Endothelial cell (in vitro differentiated cells): Measurements from ENCODE around the gene ETFRF1. TPM values are rescaled to one million over a fixed set of nuclear protein-coding genes. Genes with fewer than 3 reads are reported as not detected.

ENCODE experiments used
- DNase-seq: peaks from one replicate; pipeline ENCODE4 v3.0.0; 2021; ENCODE audit warnings: low spot score
- H3K27ac Mint-ChIP-seq: one replicate; pipeline ENCODE4 v1.8.0; 2021; ENCODE audit warnings: mixed read lengths, inconsistent platforms; ENCODE audit not compliant: unreplicated experiment
- H3K27me3 Mint-ChIP-seq: one replicate; pipeline ENCODE4 v1.8.0; 2021; ENCODE audit warnings: mild to moderate bottlenecking, moderate library complexity, mixed read lengths, inconsistent platforms; ENCODE audit not compliant: unreplicated experiment
- H3K36me3 Mint-ChIP-seq: one replicate; pipeline ENCODE4 v1.8.0; 2021; ENCODE audit warnings: mild to moderate bottlenecking, low read depth, mixed read lengths, inconsistent platforms; ENCODE audit not compliant: unreplicated experiment
- H3K4me1 Mint-ChIP-seq: one replicate; pipeline ENCODE4 v1.8.0; 2021; ENCODE audit warnings: mild to moderate bottlenecking, mixed read lengths, inconsistent platforms; ENCODE audit not compliant: unreplicated experiment
- H3K4me3 Mint-ChIP-seq: one replicate; pipeline ENCODE4 v1.8.0; 2021; ENCODE audit warnings: mild to moderate bottlenecking, mixed read lengths, inconsistent platforms; ENCODE audit not compliant: unreplicated experiment
- H3K9me3 Mint-ChIP-seq: one replicate; pipeline ENCODE4 v1.8.0; 2021; ENCODE audit warnings: mixed read lengths, inconsistent platforms; ENCODE audit not compliant: unreplicated experiment
- CTCF ChIP-seq: fragments of 200-600 bp; sonication (generic); IDR thresholded peaks from one replicate; pipeline ENCODE4 v1.5.0; 2021; ENCODE audit warnings: antibody characterized with exemption; ENCODE audit not compliant: unreplicated experiment
- total RNA-seq: library from RNA; stranded (reverse); fragmentation: NEBNext Ultra II Directional; extraction: Animal tissue kit (Norgen Biotek cat#: 25700); gene quantifications from one replicate; pipeline ENCODE4 v1.2.1, GENCODE V29; 2021; ENCODE audit not compliant: unreplicated experiment

Gene ETFRF1
- total RNA-seq, 1 donor from 2014 or later = 10.1 TPM

DNA sequence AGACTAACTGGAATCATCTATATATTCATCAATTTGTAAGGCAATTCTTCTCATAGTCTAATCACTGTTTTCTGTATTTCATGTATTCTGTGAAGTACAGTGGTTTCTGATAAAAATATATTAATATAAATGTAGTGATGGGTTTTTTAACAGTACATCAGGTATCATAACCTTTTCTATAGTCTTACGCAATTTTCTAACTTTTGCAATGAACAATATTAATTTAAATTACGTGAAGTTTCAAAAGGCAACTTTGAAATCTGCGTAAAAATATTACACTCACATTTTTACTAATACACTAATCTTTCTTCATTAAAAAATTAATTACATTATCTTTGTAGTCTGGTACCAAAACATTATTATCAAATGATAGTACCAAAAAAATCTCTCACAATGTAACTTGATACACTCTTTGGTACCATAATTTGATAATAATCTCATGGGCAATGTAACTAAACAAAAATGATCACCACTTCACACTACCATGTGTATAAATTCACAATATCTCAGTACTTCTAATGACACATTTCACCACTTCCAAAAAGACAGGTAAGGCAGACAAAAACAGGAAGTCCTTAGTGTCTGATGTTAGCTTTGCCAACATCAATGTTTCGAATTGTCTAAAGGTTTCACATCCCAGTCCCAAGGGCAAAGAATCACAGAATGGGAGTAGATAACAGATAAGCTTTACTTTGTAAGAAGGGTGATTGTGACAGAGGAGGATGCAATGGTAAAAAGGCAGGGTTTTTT lies 8.8 kb upstream of the ETFRF1 start:
- TF ChIP-seq CTCF = no peak
- H3K27me3 Mint-ChIP-seq = no peaks in the 10 kb centered on the region
- H3K36me3 Mint-ChIP-seq = no peaks in the 10 kb centered on the region
- H3K4me3 Mint-ChIP-seq = no peak overlapping the region
- no peak overlapping the region for H3K27ac Mint-ChIP-seq
- DNase-seq = no peak
- peaks cover 4% of the 10 kb centered on the region for H3K4me1 Mint-ChIP-seq
- no peaks in the 10 kb centered on the region for H3K9me3 Mint-ChIP-seq

DNA sequence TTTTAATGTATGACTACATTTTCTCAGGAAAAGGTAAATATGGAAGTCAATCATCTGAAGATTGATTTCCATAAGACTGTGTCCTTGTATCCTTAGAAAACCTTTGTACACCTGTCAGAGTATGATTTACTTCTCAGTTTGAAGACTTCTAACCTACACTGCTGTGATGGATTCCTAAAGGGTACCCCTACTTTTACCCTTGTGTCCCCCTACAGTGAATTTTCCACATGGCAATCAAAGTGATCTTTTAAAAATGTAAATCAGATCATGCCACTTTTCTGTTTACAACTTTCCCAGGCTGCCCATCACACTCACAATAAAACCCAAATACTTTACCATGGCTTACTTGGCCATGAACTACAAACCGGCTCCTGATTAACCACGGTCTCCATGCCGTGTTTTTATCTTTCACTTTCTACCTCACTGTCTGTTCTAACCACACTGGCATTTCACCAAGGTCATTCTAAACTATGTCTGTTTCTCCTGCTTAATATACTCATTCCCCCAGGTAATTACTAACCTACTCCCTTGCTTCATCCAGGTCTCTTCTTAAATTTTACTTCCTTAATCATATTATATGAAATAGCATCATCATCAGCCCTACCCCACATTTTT lies 8.1 kb upstream of the ETFRF1 start:
- Mint-ChIP-seq H3K4me1 (peaks cover 4% of the 10 kb centered on the region), H3K27me3 (no peaks in the 10 kb centered on the region), H3K36me3 (no peaks in the 10 kb centered on the region), H3K4me3 (no peak overlapping the region), H3K27ac (no peak overlapping the region), H3K9me3 (no peaks in the 10 kb centered on the region)
- TF ChIP-seq CTCF = no peak
- DNase-seq = no peak

- no peak for TF ChIP-seq CTCF
- no peak for DNase-seq
- Mint-ChIP-seq H3K27ac (no peak overlapping the region), H3K4me3 (no peak overlapping the region), H3K36me3 (no peaks in the 10 kb centered on the region), H3K27me3 (peaks cover 2% of the 10 kb centered on the region), H3K9me3 (no peaks in the 10 kb centered on the region), H3K4me1 (peaks cover 4% of the 10 kb centered on the region)
These were observed 7.3 kb upstream of the ETFRF1 start for GRCh38 chr12:25187781-25188180.

DNA sequence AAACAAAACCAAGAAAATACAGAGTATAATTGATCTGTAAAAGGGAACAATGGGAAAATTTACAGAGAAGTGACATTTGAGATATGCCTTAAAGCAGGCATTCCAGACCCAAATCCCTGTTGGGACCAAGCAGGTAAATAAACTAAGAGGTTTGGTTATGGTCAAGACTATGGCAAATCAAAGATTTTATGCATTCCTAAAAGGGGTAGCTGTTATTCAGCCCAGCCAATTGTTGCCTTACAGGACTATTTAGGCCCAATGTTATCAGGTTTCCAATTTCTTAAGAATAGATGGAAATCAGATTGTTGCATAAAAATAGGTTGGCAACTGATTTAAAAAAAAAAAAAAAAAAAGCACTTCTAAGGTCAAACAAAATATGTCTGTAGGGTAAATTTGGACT lies 5.4 kb upstream of the ETFRF1 start:
- no peaks in the 10 kb centered on the region for H3K36me3 Mint-ChIP-seq
- H3K4me1 Mint-ChIP-seq = peaks cover 4% of the 10 kb centered on the region
- H3K27me3 Mint-ChIP-seq = peaks cover 5% of the 10 kb centered on the region
- no peak for DNase-seq
- no peak overlapping the region for H3K27ac Mint-ChIP-seq
- H3K4me3 Mint-ChIP-seq = no peak overlapping the region
- TF ChIP-seq CTCF = no peak
- no peaks in the 10 kb centered on the region for H3K9me3 Mint-ChIP-seq

DNA sequence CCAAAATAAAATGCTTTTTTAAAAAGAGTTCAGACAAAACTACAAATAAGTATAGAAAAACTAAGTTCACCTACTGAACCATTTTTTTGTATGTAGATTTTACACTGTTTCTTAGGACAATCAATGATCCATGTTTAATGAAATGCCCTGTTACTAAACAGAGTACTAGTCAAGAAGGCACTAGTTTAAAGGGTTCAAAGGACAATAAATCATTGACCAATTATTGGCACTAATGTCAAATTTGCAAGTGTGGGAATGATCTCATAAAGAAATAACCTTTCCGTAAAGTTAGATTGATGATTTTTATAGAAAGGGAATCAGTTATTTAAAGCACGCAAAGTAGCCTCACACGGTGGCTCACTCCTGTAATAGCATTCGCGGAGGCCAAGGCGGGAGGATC lies 4.2 kb upstream of the ETFRF1 start:
- Mint-ChIP-seq H3K36me3 (peaks cover under 1% of the 10 kb centered on the region), H3K4me1 (peaks cover 13% of the 10 kb centered on the region), H3K9me3 (no peaks in the 10 kb centered on the region), H3K27ac (no peak overlapping the region), H3K27me3 (peaks cover 14% of the 10 kb centered on the region), H3K4me3 (no peak overlapping the region)
- no peak for DNase-seq
- no peak for TF ChIP-seq CTCF
